ENCODE data around the gene ITGBL1.

The ITGBL1 gene

DNA sequence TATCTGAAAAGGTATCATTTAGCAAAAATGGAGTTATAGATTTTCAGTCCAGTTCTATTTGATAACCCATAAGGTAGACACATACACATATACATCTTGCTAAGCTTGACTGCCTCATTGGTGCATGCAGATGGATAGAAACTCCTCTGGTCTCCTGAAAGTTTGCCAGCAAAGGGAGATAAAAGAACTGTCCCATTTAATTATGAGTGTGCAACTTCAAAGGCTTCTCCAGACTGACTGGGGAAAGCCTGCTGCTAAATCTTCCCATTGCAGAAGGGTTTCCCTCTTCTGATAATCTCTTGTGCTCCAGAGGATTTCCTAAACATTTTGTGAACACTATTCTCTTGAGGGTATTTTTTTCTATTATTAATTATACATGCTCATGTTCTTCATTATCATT lies 131.9 kb downstream of the ITGBL1 start:
- no peaks in the 10 kb centered on the region for H3K9me3 ChIP-seq (ENCODE audit: severe bottlenecking)
- TF ChIP-seq, protein P1, sequence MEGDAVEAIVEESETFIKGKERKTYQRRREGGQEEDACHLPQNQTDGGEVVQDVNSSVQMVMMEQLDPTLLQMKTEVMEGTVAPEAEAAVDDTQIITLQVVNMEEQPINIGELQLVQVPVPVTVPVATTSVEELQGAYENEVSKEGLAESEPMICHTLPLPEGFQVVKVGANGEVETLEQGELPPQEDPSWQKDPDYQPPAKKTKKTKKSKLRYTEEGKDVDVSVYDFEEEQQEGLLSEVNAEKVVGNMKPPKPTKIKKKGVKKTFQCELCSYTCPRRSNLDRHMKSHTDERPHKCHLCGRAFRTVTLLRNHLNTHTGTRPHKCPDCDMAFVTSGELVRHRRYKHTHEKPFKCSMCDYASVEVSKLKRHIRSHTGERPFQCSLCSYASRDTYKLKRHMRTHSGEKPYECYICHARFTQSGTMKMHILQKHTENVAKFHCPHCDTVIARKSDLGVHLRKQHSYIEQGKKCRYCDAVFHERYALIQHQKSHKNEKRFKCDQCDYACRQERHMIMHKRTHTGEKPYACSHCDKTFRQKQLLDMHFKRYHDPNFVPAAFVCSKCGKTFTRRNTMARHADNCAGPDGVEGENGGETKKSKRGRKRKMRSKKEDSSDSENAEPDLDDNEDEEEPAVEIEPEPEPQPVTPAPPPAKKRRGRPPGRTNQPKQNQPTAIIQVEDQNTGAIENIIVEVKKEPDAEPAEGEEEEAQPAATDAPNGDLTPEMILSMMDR (IDR thresholded peaks at IDR 0.05; ENCODE audit: low read depth, low read length): no peak
- no peak overlapping the region for H3K27ac ChIP-seq
- DNase-seq: no peak
- H3K36me3 ChIP-seq: no peaks in the 10 kb centered on the region
- no peaks in the 10 kb centered on the region for H3K27me3 ChIP-seq (ENCODE audit: insufficient read depth, low read depth, severe bottlenecking)
- H3K4me3 ChIP-seq (ENCODE audit: low read depth, low read length): no peak overlapping the region

DNA sequence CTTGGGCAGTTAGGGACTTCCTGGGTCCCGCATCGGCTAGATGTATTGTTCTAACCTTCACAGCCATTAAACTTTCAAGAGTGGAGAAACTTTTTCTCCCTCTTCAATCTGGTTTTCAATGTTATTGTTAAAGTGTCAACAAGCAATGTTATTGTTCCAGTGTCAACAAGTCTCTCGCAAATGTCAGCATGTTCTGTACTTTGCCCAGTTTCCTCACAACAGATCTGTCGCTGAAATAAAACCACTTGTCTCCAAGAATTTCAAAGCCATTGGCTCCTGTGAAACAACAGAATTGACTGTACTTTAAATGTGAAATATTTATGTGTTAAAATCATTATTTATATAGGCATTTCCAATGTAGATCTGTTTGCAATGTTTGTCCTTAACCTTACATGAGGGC lies 138.0 kb downstream of the ITGBL1 start:
- H3K27ac ChIP-seq: no peak overlapping the region
- no peak overlapping the region for H3K4me3 ChIP-seq (ENCODE audit: low read depth, low read length)
- no peaks in the 10 kb centered on the region for H3K9me3 ChIP-seq (ENCODE audit: severe bottlenecking)
- TF ChIP-seq, protein P1 (IDR thresholded peaks at IDR 0.05; ENCODE audit: low read depth, low read length): no peak
- H3K27me3 ChIP-seq (ENCODE audit: insufficient read depth, low read depth, severe bottlenecking): no peaks in the 10 kb centered on the region
- DNase-seq: no peak
- H3K36me3 ChIP-seq: no peaks in the 10 kb centered on the region

GRCh38 chr13:101594936-101595335 lies 142.5 kb downstream of the ITGBL1 start:
- Histone ChIP-seq H3K36me3 (no peaks in the 10 kb centered on the region), H3K27me3 (ENCODE audit: insufficient read depth, low read depth, severe bottlenecking) (no peaks in the 10 kb centered on the region), H3K9me3 (ENCODE audit: severe bottlenecking) (no peaks in the 10 kb centered on the region), H3K27ac (no peak overlapping the region), H3K4me3 (ENCODE audit: low read depth, low read length) (no peak overlapping the region)
- TF ChIP-seq, protein P1 (IDR thresholded peaks at IDR 0.05; ENCODE audit: low read depth, low read length): no peak
- DNase-seq: no peak

- DNase-seq: no peak
- Histone ChIP-seq H3K9me3 (ENCODE audit: severe bottlenecking) (no peaks in the 10 kb centered on the region), H3K36me3 (no peaks in the 10 kb centered on the region), H3K4me3 (ENCODE audit: low read depth, low read length) (no peak overlapping the region), H3K27me3 (ENCODE audit: insufficient read depth, low read depth, severe bottlenecking) (no peaks in the 10 kb centered on the region), H3K27ac (no peak overlapping the region)
- TF ChIP-seq, protein P1 (IDR thresholded peaks at IDR 0.05; ENCODE audit: low read depth, low read length): no peak
Observed at GRCh38 chr13:101596803-101597202, 144.3 kb downstream of the ITGBL1 start.

GRCh38 chr13:101611491-101612475 lies 159.3 kb downstream of the ITGBL1 start:
- H3K4me3 ChIP-seq (ENCODE audit: low read depth, low read length): no peak overlapping the region
- H3K9me3 ChIP-seq (ENCODE audit: severe bottlenecking): no peaks in the 10 kb centered on the region
- no peak for DNase-seq
- no peaks in the 10 kb centered on the region for H3K27me3 ChIP-seq (ENCODE audit: insufficient read depth, low read depth, severe bottlenecking)
- no peaks in the 10 kb centered on the region for H3K36me3 ChIP-seq
- TF ChIP-seq, protein P1 (IDR thresholded peaks at IDR 0.05; ENCODE audit: low read depth, low read length): no peak
- no peak overlapping the region for H3K27ac ChIP-seq

Measured in WERI-Rb-1 (cell line).